H1 (cell line): ENCODE measurements around the gene ADCY6. TPM values are rescaled to one million over a fixed set of nuclear protein-coding genes. Genes with fewer than 3 reads are reported as not detected.

Source experiments
- BCL11A ChIP-seq, 2 experiments: IDR thresholded peaks; one replicate each; pipeline ENCODE4 v1.6.1; 2011; ENCODE audit warnings: low read depth in 2 of 2, low read length in 2 of 2, mild to moderate bottlenecking in 2 of 2
- CHD1 ChIP-seq: IDR thresholded peaks from 2 replicates; pipeline ENCODE4 v1.6.1; 2012; ENCODE audit warnings: low read depth, low read length, improper control_type of control experiment
- CHD7 ChIP-seq: fragments of 300-600 bp; sonication (generic); IDR thresholded peaks from 2 replicates; pipeline ENCODE4 v1.7.1; 2012; ENCODE audit warnings: low read length, moderate library complexity, mild to moderate bottlenecking, inconsistent platforms; ENCODE audit not compliant: insufficient replicate concordance
- CTCF ChIP-seq, 3 experiments: IDR thresholded peaks; 1 replicate in 2 of 3; 2 replicates in 1 of 3; pipeline versions ENCODE4 v1.5.1 to v1.6.1; 2011; ENCODE audit warnings: low read length in 3 of 3, mild to moderate bottlenecking in 3 of 3, inconsistent platforms in 2 of 3, low read depth in 1 of 3, moderate library complexity in 1 of 3; ENCODE audit not compliant: insufficient read depth in 1 of 3; ENCODE audit errors: control extremely low read depth in 1 of 3
- SP1 ChIP-seq: IDR thresholded peaks from 2 replicates; pipeline ENCODE4 v1.6.1; 2011; ENCODE audit warnings: low read depth, low read length
- TAF1 ChIP-seq: IDR thresholded peaks from 2 replicates; pipeline ENCODE4 v1.6.1; 2011; ENCODE audit warnings: mild to moderate bottlenecking, low read depth, low read length
- YY1 ChIP-seq: IDR thresholded peaks from 2 replicates; pipeline ENCODE4 v1.6.1; 2011; ENCODE audit warnings: low read depth, mild to moderate bottlenecking, low read length
- polyA plus RNA-seq, 7 experiments: library from polyadenylated mRNA; depleted of rRNA in 3 of 7; stranded (reverse) in 5 of 7; unstranded in 2 of 7; fragments of >200 nt in 5 of 7; fragments of 200-250 nt in 2 of 7; gene quantifications; 1 replicate in 5 of 7; 2 replicates in 1 of 7; 4 replicates in 1 of 7; pipeline versions ENCODE4 v1.2.1 to v1.2.3, GENCODE V29; 2011 to 2013; ENCODE audit warnings: missing spikeins in 2 of 7, mixed read lengths in 2 of 7
- total RNA-seq: library from RNA; stranded (reverse); fragmentation: NEBNext Ultra II Directional; extraction: Animal tissue kit (Norgen Biotek cat#: 25700); gene quantifications from 2 replicates; pipeline ENCODE4 v1.2.1, GENCODE V29; 2021

ADCY6 gene
- total and polyA plus RNA-seq, 2 of the 8 experiments (the other 6 are each of a cell fraction or from before 2014, with no cell fraction given) = 11.7 to 17.5 TPM

GRCh38 chr12:48795550-48796455 is 6.9 kb upstream of the ADCY6 start (continued):
- TF ChIP-seq BCL11A (IDR thresholded peaks at IDR 0.05; ENCODE audit: low read depth in 2 of 2, low read length in 2 of 2) (no peak), SP1 (no peak), YY1 (no peak), TAF1 (no peak), CHD7 (no peak), CHD1 (no peak), CTCF (IDR thresholded peaks at IDR 0.05; ENCODE audit: control extremely low read depth in 1 of 3, insufficient read depth in 1 of 3, low read depth in 1 of 3, low read length in 3 of 3) (peak; percentile 70 to 99 (median 95))
